RPMI7951 (cell line): ENCODE results near the gene CSPG4. TPM values are rescaled to one million over a fixed set of nuclear protein-coding genes. Genes with fewer than 3 reads are reported as not detected.
"Not testable (repeated sequence)": the region's sequence is repeated elsewhere in the genome, so short reads cannot be mapped to it uniquely, and the experiment has no call there.

ENCODE experiments used
- DNase-seq: peaks from one replicate; pipeline ENCODE4 v3.0.0-alpha.2; 2012; ENCODE audit warnings: low read depth
- total RNA-seq: library from RNA; depleted of rRNA; stranded (reverse); fragments of >200 nt; shearing (Covaris generic); gene quantifications from 2 replicates; pipeline ENCODE4 v1.2.3, GENCODE V29; 2014

CSPG4 gene
- total RNA-seq, 1 experiment from 2014 or later, result 31.4 TPM

- DNase-seq, result peak; percentile 76
Measured at GRCh38 chr15:75650908-75651809, 61.5 kb downstream of the CSPG4 start.

GRCh38 chr15:75649848-75650247 is 62.8 kb downstream of the CSPG4 start:
- no peak for DNase-seq

- DNase-seq, result no peak
Measured at GRCh38 chr15:75649045-75649761, 63.4 kb downstream of the CSPG4 start.

GRCh38 chr15:75648156-75649000 is 64.3 kb downstream of the CSPG4 start:
- peak; percentile 22 for DNase-seq

- DNase-seq, result peak; percentile 86
Measured at GRCh38 chr15:75647370-75648155, 65.1 kb downstream of the CSPG4 start, which contains the start of gene SNX33. Gene SNX33 (plus strand): TSS chr15:75647912. CDS start chr15:75649103, 1,191 bp downstream.

GRCh38 chr15:75646944-75647364 is 65.7 kb downstream of the CSPG4 start:
- DNase-seq, result no peak

GRCh38 chr15:75646112-75646943 is 66.3 kb downstream of the CSPG4 start:
- DNase-seq, result no peak

GRCh38 chr15:75644376-75644775 is 68.3 kb downstream of the CSPG4 start:
- no peak for DNase-seq

- DNase-seq, result no peak
Measured at GRCh38 chr15:75641603-75642002, 71.0 kb downstream of the CSPG4 start.

- DNase-seq, result no peak
Measured at GRCh38 chr15:75641179-75641503, 71.5 kb downstream of the CSPG4 start.

- peak; percentile 74 for DNase-seq
Measured at GRCh38 chr15:75640483-75641178, 72.0 kb downstream of the CSPG4 start.

GRCh38 chr15:75639709-75640482 is 72.8 kb downstream of the CSPG4 start, which contains the start of gene IMP3:
Gene IMP3 (minus strand): TSS chr15:75640224. CDS start chr15:75640168, 56 bp downstream.
- DNase-seq, result peak; percentile 98

- DNase-seq, result peak; percentile 13
Measured at GRCh38 chr15:75639191-75639708, 73.4 kb downstream of the CSPG4 start.

GRCh38 chr15:75637245-75638009 is 75.2 kb downstream of the CSPG4 start:
- no peak for DNase-seq

GRCh38 chr15:75636026-75636425 is 76.6 kb downstream of the CSPG4 start:
- no peak for DNase-seq

GRCh38 chr15:75633922-75634321 is 78.7 kb downstream of the CSPG4 start:
- DNase-seq, result not testable (repeated sequence)

GRCh38 chr15:75631935-75632334 is 80.7 kb downstream of the CSPG4 start:
- DNase-seq, result no peak
